Mesothelial cell of epicardium (in vitro differentiated cells): Measurements from ENCODE around the gene FBN1. TPM values are rescaled to one million over a fixed set of nuclear protein-coding genes. Genes with fewer than 3 reads are reported as not detected.
A peak's percentile ranks its signal among the peaks of the same experiment; 100 is the strongest.

ENCODE experiments used
- DNase-seq, 2 experiments: peaks; one replicate each; pipeline ENCODE4 v3.0.0; 2021; ENCODE audit warnings: low spot score in 2 of 2; ENCODE audit not compliant: unreplicated experiment in 2 of 2
- H3K27ac Mint-ChIP-seq: 2 replicates; pipeline ENCODE4 v1.8.0; 2021; ENCODE audit warnings: mixed read lengths
- H3K27me3 Mint-ChIP-seq: 2 replicates; pipeline ENCODE4 v1.8.0; 2021; ENCODE audit warnings: low read depth, mixed read lengths
- H3K36me3 Mint-ChIP-seq: 2 replicates; pipeline ENCODE4 v1.8.0; 2021; ENCODE audit warnings: mixed read lengths
- H3K4me1 Mint-ChIP-seq: 2 replicates; pipeline ENCODE4 v1.8.0; 2021; ENCODE audit warnings: mixed read lengths
- H3K4me3 Mint-ChIP-seq: 2 replicates; pipeline ENCODE4 v1.8.0; 2021; ENCODE audit warnings: mild to moderate bottlenecking, moderate library complexity, mixed read lengths
- H3K9me3 Mint-ChIP-seq: 2 replicates; pipeline ENCODE4 v1.8.0; 2021; ENCODE audit warnings: mixed read lengths
- total RNA-seq: library from RNA; stranded (reverse); gene quantifications from 3 replicates; pipeline ENCODE4 v1.2.1, GENCODE V29; 2021
- TF ChIP-seq, protein P1 (sequence below): fragments of 200-600 bp; sonication (generic); IDR thresholded peaks from one replicate; pipeline ENCODE4 v1.5.0; 2021; ENCODE audit warnings: antibody characterized with exemption; ENCODE audit not compliant: unreplicated experiment

Gene FBN1
- total RNA-seq, 1 donor from 2014 or later = 67.9 TPM

DNA sequence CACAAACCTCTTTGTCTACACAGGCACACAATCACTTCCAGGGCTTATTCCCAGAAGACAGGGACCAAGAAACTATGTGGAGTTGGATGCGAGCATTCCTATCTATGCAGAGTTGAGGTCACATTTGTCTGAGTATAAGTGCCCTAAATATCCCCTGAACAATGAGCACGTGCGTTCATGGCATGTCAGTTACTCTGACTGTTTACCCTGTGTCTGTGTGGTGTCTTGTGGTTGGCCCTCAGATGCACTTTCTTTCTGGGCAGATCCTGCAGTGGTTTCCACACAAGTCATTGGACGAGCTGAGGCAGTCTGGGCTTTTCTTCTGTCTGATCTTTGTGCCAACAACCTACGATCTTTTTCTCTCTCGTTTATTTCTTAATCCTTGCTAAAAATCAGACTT lies 134.5 kb downstream of the FBN1 start:
- DNase-seq = no peak
- Mint-ChIP-seq H3K27me3 (no peaks in the 10 kb centered on the region), H3K27ac (no peak overlapping the region), H3K4me1 (peaks cover 5% of the 10 kb centered on the region), H3K9me3 (peaks cover 4% of the 10 kb centered on the region), H3K36me3 (peaks cover 19% of the 10 kb centered on the region), H3K4me3 (no peak overlapping the region)
- TF ChIP-seq, protein P1, sequence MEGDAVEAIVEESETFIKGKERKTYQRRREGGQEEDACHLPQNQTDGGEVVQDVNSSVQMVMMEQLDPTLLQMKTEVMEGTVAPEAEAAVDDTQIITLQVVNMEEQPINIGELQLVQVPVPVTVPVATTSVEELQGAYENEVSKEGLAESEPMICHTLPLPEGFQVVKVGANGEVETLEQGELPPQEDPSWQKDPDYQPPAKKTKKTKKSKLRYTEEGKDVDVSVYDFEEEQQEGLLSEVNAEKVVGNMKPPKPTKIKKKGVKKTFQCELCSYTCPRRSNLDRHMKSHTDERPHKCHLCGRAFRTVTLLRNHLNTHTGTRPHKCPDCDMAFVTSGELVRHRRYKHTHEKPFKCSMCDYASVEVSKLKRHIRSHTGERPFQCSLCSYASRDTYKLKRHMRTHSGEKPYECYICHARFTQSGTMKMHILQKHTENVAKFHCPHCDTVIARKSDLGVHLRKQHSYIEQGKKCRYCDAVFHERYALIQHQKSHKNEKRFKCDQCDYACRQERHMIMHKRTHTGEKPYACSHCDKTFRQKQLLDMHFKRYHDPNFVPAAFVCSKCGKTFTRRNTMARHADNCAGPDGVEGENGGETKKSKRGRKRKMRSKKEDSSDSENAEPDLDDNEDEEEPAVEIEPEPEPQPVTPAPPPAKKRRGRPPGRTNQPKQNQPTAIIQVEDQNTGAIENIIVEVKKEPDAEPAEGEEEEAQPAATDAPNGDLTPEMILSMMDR = no peak

DNA sequence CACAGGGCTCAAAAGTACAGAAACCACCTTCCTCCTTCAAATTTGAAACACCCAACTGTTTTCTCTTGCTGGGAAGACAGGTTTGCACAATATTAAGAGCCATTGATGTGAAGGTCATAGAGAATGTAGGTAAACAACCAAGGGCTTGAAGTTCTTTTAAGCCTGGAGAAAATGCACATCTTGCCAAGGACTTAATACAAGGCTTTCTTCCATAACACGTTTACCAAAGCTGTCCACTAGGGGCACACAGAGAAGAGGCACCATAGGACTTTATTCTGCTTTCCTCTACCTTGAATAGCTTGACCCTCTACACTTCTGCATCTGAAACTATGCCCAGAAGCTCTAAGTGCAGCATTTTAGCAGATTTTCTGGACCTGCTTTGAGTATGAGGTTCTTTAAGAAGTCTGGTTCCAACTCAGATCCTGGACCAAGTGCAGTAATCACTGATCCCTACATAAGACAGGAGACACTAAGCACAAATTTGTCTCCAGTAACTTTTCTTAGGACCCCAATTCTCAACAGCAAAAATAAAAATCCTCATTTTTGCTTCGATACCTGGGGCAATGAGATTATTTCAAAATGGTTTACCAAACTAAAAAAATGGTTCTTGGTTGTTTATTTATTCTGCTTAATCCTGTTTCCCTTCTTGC lies 138.0 kb downstream of the FBN1 start:
- TF ChIP-seq, protein P1 = peak; percentile 60
- no peaks in the 10 kb centered on the region for H3K27me3 Mint-ChIP-seq
- H3K27ac Mint-ChIP-seq = no peak overlapping the region
- peaks cover 2% of the 10 kb centered on the region for H3K9me3 Mint-ChIP-seq
- H3K4me3 Mint-ChIP-seq = no peak overlapping the region
- H3K4me1 Mint-ChIP-seq = no peaks in the 10 kb centered on the region
- DNase-seq = no peak
- peaks cover 17% of the 10 kb centered on the region for H3K36me3 Mint-ChIP-seq

DNA sequence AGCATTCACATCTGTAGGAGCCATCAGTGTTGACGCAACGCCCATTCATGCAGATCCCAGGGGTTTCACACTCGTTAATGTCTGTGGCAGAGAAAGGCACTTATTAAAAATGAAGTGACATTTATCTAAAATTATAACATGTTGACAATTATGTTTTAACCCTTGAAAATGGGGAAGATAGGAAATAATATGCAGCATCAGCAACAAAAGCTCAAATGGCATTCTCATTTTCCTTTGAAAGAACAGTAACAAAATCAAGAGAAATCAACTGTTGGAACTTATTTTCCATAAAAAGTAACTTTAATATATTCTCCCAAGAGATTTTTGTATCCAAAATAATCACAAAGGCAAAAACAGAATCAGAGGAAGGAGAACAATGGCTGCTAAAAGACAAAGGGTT lies 140.4 kb downstream of the FBN1 start:
- DNase-seq = no peak
- TF ChIP-seq, protein P1 = no peak
- Mint-ChIP-seq H3K4me3 (no peak overlapping the region), H3K9me3 (no peaks in the 10 kb centered on the region), H3K4me1 (no peaks in the 10 kb centered on the region), H3K36me3 (peaks cover 15% of the 10 kb centered on the region), H3K27ac (no peak overlapping the region), H3K27me3 (no peaks in the 10 kb centered on the region)

DNA sequence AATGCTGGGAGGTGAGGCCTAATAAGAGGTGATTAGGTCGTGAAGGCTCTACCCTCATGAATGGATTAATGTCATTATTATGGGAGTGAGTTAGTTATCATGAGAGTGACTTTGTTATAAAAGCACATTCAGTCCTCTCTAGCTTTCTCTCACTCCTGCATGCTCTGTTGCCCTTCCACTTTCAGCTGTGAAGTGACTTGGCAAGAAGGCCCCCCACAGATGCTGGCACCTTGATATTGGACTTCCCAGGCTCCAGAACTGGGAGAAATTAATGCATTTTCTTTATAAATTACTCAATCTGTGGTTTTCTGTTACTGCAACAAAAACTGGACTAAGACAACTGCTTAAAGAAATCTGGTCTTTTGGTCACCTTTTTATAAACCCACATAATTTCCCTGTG lies 144.3 kb downstream of the FBN1 start:
- Mint-ChIP-seq H3K4me1 (peaks cover 4% of the 10 kb centered on the region), H3K27ac (no peak overlapping the region), H3K36me3 (peaks cover 6% of the 10 kb centered on the region), H3K4me3 (no peak overlapping the region), H3K27me3 (no peaks in the 10 kb centered on the region), H3K9me3 (no peaks in the 10 kb centered on the region)
- TF ChIP-seq, protein P1 = no peak
- DNase-seq = no peak

DNA sequence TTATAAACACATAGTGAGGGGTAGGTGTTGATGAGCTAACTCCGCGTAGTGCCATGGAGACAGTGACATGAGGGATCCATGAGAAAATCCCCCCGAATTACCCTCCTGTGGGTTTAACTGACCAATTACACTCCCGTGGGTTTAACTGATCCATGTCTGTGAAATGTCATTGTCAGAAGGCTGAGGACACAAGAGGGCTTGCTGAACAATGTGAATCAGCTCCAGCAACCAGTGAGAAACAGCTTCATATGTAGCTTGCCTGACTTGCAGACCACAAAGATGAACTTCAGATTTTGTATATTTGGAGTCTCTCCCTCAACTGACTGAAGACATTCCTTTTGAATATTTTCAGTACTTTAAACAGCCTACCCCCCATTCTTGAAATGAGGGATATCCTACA lies 144.9 kb downstream of the FBN1 start:
- Mint-ChIP-seq H3K27me3 (no peaks in the 10 kb centered on the region), H3K9me3 (no peaks in the 10 kb centered on the region), H3K4me1 (peaks cover 7% of the 10 kb centered on the region), H3K4me3 (no peak overlapping the region), H3K27ac (no peak overlapping the region), H3K36me3 (peaks cover 5% of the 10 kb centered on the region)
- no peak for DNase-seq
- TF ChIP-seq, protein P1 = no peak

DNA sequence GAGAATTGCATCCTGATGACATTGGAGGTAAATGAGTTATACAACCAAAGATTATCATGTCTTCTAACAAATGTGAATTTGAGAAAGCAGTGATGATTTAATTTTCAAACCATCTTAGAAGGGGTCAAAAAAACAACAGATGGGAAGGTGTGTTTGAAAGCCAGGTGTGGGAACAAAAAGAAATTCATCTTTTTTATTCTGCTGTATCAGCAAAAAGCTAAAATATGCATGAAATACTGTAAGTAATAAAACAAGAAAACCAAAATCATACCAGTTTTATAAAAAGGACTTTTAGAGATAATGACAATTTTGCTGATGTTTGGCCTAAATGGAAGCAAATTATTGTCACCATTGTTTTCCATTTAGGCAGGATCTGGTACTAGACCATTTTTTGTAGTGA lies 145.5 kb downstream of the FBN1 start:
- Mint-ChIP-seq H3K9me3 (no peaks in the 10 kb centered on the region), H3K27ac (no peak overlapping the region), H3K27me3 (no peaks in the 10 kb centered on the region), H3K36me3 (peaks cover 6% of the 10 kb centered on the region), H3K4me3 (no peak overlapping the region), H3K4me1 (peaks cover 7% of the 10 kb centered on the region)
- TF ChIP-seq, protein P1 = no peak
- no peak for DNase-seq
